Right lobe of liver (tissue), 6 donors: ENCODE results near the gene TAGLN3. TPM values are rescaled to one million over a fixed set of nuclear protein-coding genes. Genes with fewer than 3 reads are reported as not detected.

ENCODE experiments used
- ATAC-seq, 4 donors: fragments of 200-7000 bp; cut with Tn5 transposase; one replicate each; pipeline ENCODE4 v1.9.1; 2020; ENCODE audit warnings: mild to moderate bottlenecking in 4 of 4, moderate library complexity in 4 of 4
- DNase-seq, 3 donors: peaks; one replicate each; pipeline ENCODE4 v3.0.0-alpha.2; 2020
- H3K27ac ChIP-seq, 3 donors: fragments of 200-600 bp; one replicate each; pipeline ENCODE4 v1.8.0; 2022
- H3K27me3 ChIP-seq, 2 donors: fragments of 200-600 bp; one replicate each; pipeline ENCODE4 v1.8.0; 2022
- H3K36me3 ChIP-seq, 4 donors: fragments of 200-600 bp; sonication (generic) in 1 of 4; one replicate each; pipeline versions ENCODE4 v1.5.1 to v1.8.0; 2017 to 2022; ENCODE audit warnings: control low read depth in 1 of 4
- H3K4me1 ChIP-seq, 4 donors: fragments of 200-600 bp; sonication (generic) in 1 of 4; one replicate each; pipeline versions ENCODE4 v1.5.1 to v1.8.0; 2017 to 2022; ENCODE audit warnings: control low read depth in 1 of 4
- H3K4me3 ChIP-seq, 3 donors: fragments of 200-600 bp; one replicate each; pipeline ENCODE4 v1.8.0; 2022
- H3K9me3 ChIP-seq, 4 donors: fragments of 200-600 bp; sonication (generic) in 1 of 4; one replicate each; pipeline versions ENCODE4 v1.5.1 to v1.8.0; 2017 to 2022; ENCODE audit warnings: control low read depth in 1 of 4
- CTCF ChIP-seq, 4 donors: fragments of 200-600 bp in 3 of 4; fragments of 450-650 bp in 1 of 4; IDR thresholded peaks; one replicate each; pipeline versions ENCODE4 v1.5.1 to v1.8.0; 2016 to 2022; ENCODE audit warnings: antibody characterized with exemption in 4 of 4, mild to moderate bottlenecking in 2 of 4
- POLR2A ChIP-seq: fragments of 450-650 bp; IDR thresholded peaks from one replicate; pipeline ENCODE4 v1.6.1; 2017; ENCODE audit warnings: antibody characterized with exemption, mild to moderate bottlenecking
- WGBS: methylation state at CpG from one replicate; pipeline ENCODE4 v1.1.6; 2018; ENCODE audit warnings: low coverage, low lambda C conversion rate; ENCODE audit not compliant: insufficient coverage; ENCODE audit errors: missing lambda C conversion rate; 5-methylcytosine and 5-hydroxymethylcytosine counted together
- intact Hi-C, 2 donors: fragments of 100-400 bp; cut with DNase I; formaldehyde crosslinking; loops; one replicate each; pipeline versions ENCODE4 v1.11.2 to v1.14.1; 2022
- total RNA-seq, 6 experiments: library from RNA; depleted of rRNA in 2 of 6; stranded (reverse); fragments of >200 nt in 2 of 6; fragmentation: NEBNext Ultra II Directional in 3 of 6; extraction: Animal tissue kit (Norgen Biotek cat#: 25700) in 3 of 6; gene quantifications; one replicate each; pipeline versions ENCODE4 v1.1.0 to v1.2.4, GENCODE V29; 2016 to 2023
- donor health status: DM: no; HTN: yes; CAD: no.
- donor health status: DM: no; HTN: no; CAD: no.
- donor health status: DM: no; HTN: no; CAD: no.
- donor health status: DM: no; HTN: yes; CAD: no.
- donor health status: DM: no; HTN: yes; CAD: no.

The TAGLN3 gene
- total RNA-seq, 6 experiments from 2014 or later: not detected

GRCh38 chr3:112005091-112005672 lies 6.5 kb downstream of the TAGLN3 start:
- WGBS: 62% methylated on average over 4 of the region's 4 CpGs

GRCh38 chr3:112007633-112008032 lies 8.9 kb downstream of the TAGLN3 start:
- 11% methylated on average over 1 of the region's 1 CpG for WGBS
- Histone ChIP-seq H3K36me3 (no peaks in the 10 kb centered on the region), H3K27ac (no peak overlapping the region), H3K4me3 (no peak overlapping the region), H3K4me1 (peaks cover 0 to 12% (median 6%) of the 10 kb centered on the region in 4 donors), H3K9me3 (no peaks in the 10 kb centered on the region), H3K27me3 (no peaks in the 10 kb centered on the region)
- ATAC-seq: no peak
- intact Hi-C loops: no loop called here
- no peak for DNase-seq
- TF ChIP-seq POLR2A (no peak), CTCF (IDR thresholded peaks at IDR 0.05) (no peak)

More at GRCh38 chr3:112005091-112005672, 6.5 kb downstream of the TAGLN3 start:
- Histone ChIP-seq H3K27ac (no peak overlapping the region), H3K36me3 (no peaks in the 10 kb centered on the region), H3K4me3 (no peak overlapping the region), H3K4me1 (peaks cover 0 to 12% (median 6%) of the 10 kb centered on the region in 4 donors), H3K27me3 (no peaks in the 10 kb centered on the region), H3K9me3 (no peaks in the 10 kb centered on the region)
- ATAC-seq (no peak), DNase-seq (no peak)
- TF ChIP-seq CTCF (IDR thresholded peaks at IDR 0.05) (no peak), POLR2A (no peak)
- intact Hi-C loops: no loop called here

GRCh38 chr3:112009670-112010069 lies 10.9 kb downstream of the TAGLN3 start:
- DNase-seq: no peak
- Histone ChIP-seq H3K4me3 (no peak overlapping the region), H3K9me3 (no peaks in the 10 kb centered on the region), H3K27me3 (no peaks in the 10 kb centered on the region), H3K4me1 (peaks cover 0 to 12% (median 6%) of the 10 kb centered on the region in 4 donors), H3K27ac (no peak overlapping the region), H3K36me3 (no peaks in the 10 kb centered on the region)
- ATAC-seq: no peak
- WGBS: 90% methylated on average over 2 of the region's 2 CpGs
- intact Hi-C loops: no loop called here
- TF ChIP-seq POLR2A (no peak), CTCF (IDR thresholded peaks at IDR 0.05) (no peak)

GRCh38 chr3:112010636-112011035 lies 11.9 kb downstream of the TAGLN3 start:
- no peak for TF ChIP-seq POLR2A
- TF ChIP-seq CTCF (IDR thresholded peaks at IDR 0.05): no peak
- 69% methylated on average over 3 of the region's 3 CpGs for WGBS
- no peaks in the 10 kb centered on the region for H3K36me3 ChIP-seq
- H3K4me3 ChIP-seq: no peak overlapping the region
- intact Hi-C loops: no loop called here
- ATAC-seq: no peak
- no peaks in the 10 kb centered on the region for H3K27me3 ChIP-seq
- peaks cover 0 to 12% (median 6%) of the 10 kb centered on the region in 4 donors for H3K4me1 ChIP-seq
- no peak for DNase-seq
- no peaks in the 10 kb centered on the region for H3K9me3 ChIP-seq
- no peak overlapping the region for H3K27ac ChIP-seq
